Tibial nerve (tissue), 4 donors: ENCODE data around the gene NHLRC2. TPM values are rescaled to one million over a fixed set of nuclear protein-coding genes. Genes with fewer than 3 reads are reported as not detected.

Source experiments
- DNase-seq, 2 donors: peaks; one replicate each; pipeline ENCODE4 v3.0.0-alpha.2; 2019; ENCODE audit warnings: low spot score in 2 of 2
- H3K27ac ChIP-seq, 4 donors: fragments of 200-600 bp; sonication (generic) in 3 of 4; one replicate each; pipeline ENCODE4 v1.5.1; 2017 to 2019; ENCODE audit warnings: mild to moderate bottlenecking in 1 of 4
- H3K27me3 ChIP-seq, 2 donors: fragments of 200-600 bp; sonication (generic) in 1 of 2; one replicate each; pipeline versions ENCODE4 v1.5.1 to v1.6.0; 2017 to 2019
- H3K36me3 ChIP-seq, 3 donors: fragments of 200-600 bp; sonication (generic); one replicate each; pipeline ENCODE4 v1.5.1; 2018 to 2019
- H3K4me1 ChIP-seq, 4 donors: fragments of 200-600 bp; sonication (generic) in 3 of 4; one replicate each; pipeline ENCODE4 v1.5.1; 2017 to 2019
- H3K4me3 ChIP-seq, 4 donors: fragments of 200-600 bp; sonication (generic) in 3 of 4; one replicate each; pipeline ENCODE4 v1.5.1; 2017 to 2019; ENCODE audit warnings: mild to moderate bottlenecking in 1 of 4, moderate library complexity in 1 of 4
- H3K9me3 ChIP-seq, 4 donors: fragments of 200-600 bp; sonication (generic) in 3 of 4; one replicate each; pipeline ENCODE4 v1.5.1; 2017 to 2019
- EP300 ChIP-seq, 2 donors: sonication (generic); formaldehyde crosslinking; IDR thresholded peaks; one replicate each; pipeline ENCODE4 v1.6.1; 2017; ENCODE audit warnings: antibody characterized with exemption in 2 of 2, mild to moderate bottlenecking in 1 of 2
- POLR2A ChIP-seq, 2 donors: fragments of 450-650 bp; IDR thresholded peaks; one replicate each; pipeline ENCODE4 v1.6.1; 2017; ENCODE audit warnings: antibody characterized with exemption in 2 of 2, mild to moderate bottlenecking in 2 of 2, moderate library complexity in 2 of 2
- WGBS, 2 donors: methylation state at CpG; one replicate each; pipeline ENCODE4 v1.1.5; 2018; 5-methylcytosine and 5-hydroxymethylcytosine counted together
- total RNA-seq, 4 donors: library from RNA; depleted of rRNA; stranded (reverse); fragments of >200 nt; gene quantifications; one replicate each; pipeline ENCODE4 v1.1.0, GENCODE V29; 2016
- TF ChIP-seq, protein P1 (sequence below), 5 experiments: fragments of 200-600 bp in 3 of 5; fragments of 450-650 bp in 2 of 5; sonication (generic) in 3 of 5; IDR thresholded peaks; one replicate each; pipeline ENCODE4 v1.5.1; 2016 to 2019; ENCODE audit warnings: antibody characterized with exemption in 5 of 5, mild to moderate bottlenecking in 3 of 5, moderate library complexity in 2 of 5

NHLRC2 gene
- total RNA-seq, 4 donors from 2014 or later, result 42.9 to 100 (median 50.6) TPM

DNA sequence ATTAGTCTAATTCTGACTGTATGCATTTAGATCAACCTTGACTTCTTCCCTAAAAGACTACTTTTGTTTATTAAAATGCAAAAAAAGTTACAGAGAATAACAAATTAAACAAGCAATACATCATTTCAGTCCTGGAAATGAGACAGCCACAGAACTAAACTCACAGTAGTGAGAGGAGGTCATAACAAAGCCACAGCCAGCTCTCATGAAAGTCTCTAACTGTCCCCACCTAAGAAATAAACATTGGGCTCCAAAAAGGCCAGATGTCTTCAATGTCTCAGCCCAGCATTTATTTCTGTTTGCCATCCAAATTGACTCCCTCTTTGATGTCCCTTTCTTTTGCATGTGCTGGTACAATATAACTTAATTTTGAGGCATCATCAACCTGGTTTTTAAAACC is 74.4 kb downstream of the NHLRC2 start:
- Histone ChIP-seq H3K36me3 (no peaks in the 10 kb centered on the region), H3K9me3 (peaks cover 0 to 13% (median 0%) of the 10 kb centered on the region in 4 donors), H3K27ac (no peak overlapping the region), H3K4me3 (no peak overlapping the region), H3K4me1 (peaks cover 0 to 2% (median 0%) of the 10 kb centered on the region in 4 donors), H3K27me3 (no peaks in the 10 kb centered on the region)
- no peak for DNase-seq
- TF ChIP-seq, protein P1, sequence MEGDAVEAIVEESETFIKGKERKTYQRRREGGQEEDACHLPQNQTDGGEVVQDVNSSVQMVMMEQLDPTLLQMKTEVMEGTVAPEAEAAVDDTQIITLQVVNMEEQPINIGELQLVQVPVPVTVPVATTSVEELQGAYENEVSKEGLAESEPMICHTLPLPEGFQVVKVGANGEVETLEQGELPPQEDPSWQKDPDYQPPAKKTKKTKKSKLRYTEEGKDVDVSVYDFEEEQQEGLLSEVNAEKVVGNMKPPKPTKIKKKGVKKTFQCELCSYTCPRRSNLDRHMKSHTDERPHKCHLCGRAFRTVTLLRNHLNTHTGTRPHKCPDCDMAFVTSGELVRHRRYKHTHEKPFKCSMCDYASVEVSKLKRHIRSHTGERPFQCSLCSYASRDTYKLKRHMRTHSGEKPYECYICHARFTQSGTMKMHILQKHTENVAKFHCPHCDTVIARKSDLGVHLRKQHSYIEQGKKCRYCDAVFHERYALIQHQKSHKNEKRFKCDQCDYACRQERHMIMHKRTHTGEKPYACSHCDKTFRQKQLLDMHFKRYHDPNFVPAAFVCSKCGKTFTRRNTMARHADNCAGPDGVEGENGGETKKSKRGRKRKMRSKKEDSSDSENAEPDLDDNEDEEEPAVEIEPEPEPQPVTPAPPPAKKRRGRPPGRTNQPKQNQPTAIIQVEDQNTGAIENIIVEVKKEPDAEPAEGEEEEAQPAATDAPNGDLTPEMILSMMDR (IDR thresholded peaks at IDR 0.05), result no peak
- TF ChIP-seq POLR2A (IDR thresholded peaks at IDR 0.05) (no peak), EP300 (IDR thresholded peaks at IDR 0.05) (no peak)

DNA sequence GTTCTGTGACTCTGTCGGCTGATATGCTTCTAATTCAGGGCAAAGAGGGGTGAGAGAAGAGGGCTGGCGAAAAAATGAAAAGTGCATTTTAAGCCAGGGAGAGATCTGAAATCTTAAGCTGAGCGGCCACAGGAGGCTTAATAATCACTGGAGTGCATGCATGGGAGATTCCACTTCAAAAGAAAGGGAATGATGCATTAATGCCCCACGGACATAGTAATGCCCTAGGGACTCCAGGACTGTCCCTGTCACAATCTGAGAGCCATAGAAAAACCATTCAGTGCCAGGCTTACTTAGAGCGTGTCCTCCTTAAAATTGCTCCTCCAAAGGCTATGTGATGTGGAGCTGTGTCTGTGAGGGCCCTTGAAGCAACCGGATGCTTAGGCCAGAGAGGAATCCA is 75.1 kb downstream of the NHLRC2 start:
- 68 to 74% methylated on average over 6 of the region's 6 CpGs for WGBS, 2 donors
- no peak overlapping the region for H3K27ac ChIP-seq
- peaks cover 0 to 2% (median 0%) of the 10 kb centered on the region in 4 donors for H3K4me1 ChIP-seq
- H3K9me3 ChIP-seq, result peaks cover 0 to 10% (median 0%) of the 10 kb centered on the region in 4 donors
- no peak for DNase-seq
- no peaks in the 10 kb centered on the region for H3K27me3 ChIP-seq
- H3K4me3 ChIP-seq, result no peak overlapping the region
- TF ChIP-seq EP300 (IDR thresholded peaks at IDR 0.05) (no peak), POLR2A (IDR thresholded peaks at IDR 0.05) (no peak)
- TF ChIP-seq, protein P1 (IDR thresholded peaks at IDR 0.05), result no peak
- no peaks in the 10 kb centered on the region for H3K36me3 ChIP-seq

DNA sequence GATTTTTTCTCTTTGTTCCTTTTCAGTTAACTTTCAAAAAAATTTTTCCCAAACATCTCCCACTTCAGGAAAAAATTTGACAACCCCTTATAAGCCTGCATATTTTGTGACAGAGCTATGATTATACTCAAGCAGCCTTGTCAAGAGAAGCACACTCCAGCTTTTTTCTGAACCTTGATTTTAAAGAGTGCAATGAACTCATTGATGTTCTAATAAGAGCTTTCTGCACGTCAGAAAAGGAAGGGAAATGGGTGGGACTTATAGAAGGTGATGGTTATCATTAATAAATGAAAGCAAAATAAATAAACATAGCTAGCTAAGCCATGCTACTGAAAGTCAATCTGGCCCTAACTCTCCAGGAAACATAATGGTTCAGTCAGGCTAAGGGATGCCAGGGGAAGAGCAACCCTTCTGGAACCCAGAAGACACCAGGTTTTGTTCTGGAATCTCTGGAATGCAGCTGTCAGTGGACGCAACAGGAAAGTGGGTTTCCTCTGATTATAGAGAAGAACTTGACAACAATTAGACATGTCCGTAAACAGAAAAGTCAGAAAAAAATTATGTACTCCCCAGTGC is 76.1 kb downstream of the NHLRC2 start:
- no peak overlapping the region for H3K4me3 ChIP-seq
- peaks cover 0 to 2% (median 0%) of the 10 kb centered on the region in 4 donors for H3K4me1 ChIP-seq
- 59 to 62% methylated on average over 3 of the region's 3 CpGs for WGBS, 2 donors
- H3K9me3 ChIP-seq, result no peaks in the 10 kb centered on the region
- DNase-seq, result no peak
- H3K27me3 ChIP-seq, result no peaks in the 10 kb centered on the region
- TF ChIP-seq, protein P1 (IDR thresholded peaks at IDR 0.05), result no peak
- no peak for TF ChIP-seq EP300 (IDR thresholded peaks at IDR 0.05)
- TF ChIP-seq POLR2A (IDR thresholded peaks at IDR 0.05), result no peak
- no peak overlapping the region for H3K27ac ChIP-seq
- no peaks in the 10 kb centered on the region for H3K36me3 ChIP-seq

DNA sequence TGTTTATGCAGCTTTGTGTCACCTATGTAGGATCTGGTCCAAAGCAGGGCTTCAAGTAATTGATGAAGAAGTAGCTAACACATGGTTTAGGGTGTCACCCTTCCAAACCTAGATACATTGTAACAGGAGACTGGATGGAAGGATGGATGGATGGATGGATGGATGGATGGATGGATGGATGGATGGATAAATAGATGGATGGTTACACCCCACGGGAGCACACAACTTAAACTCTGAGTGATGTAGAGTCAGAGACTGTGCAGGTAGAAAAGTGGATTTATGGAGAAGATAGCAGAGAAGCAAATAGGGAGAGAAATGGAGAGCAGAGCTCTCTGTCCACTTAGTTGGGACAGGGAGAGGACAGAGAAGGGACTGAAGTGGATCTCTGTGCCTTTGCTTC is 78.4 kb downstream of the NHLRC2 start:
- Histone ChIP-seq H3K9me3 (no peaks in the 10 kb centered on the region), H3K36me3 (no peaks in the 10 kb centered on the region), H3K27ac (no peak overlapping the region), H3K4me1 (peaks cover 0 to 2% (median 0%) of the 10 kb centered on the region in 4 donors), H3K27me3 (no peaks in the 10 kb centered on the region), H3K4me3 (no peak overlapping the region)
- DNase-seq, result no peak
- no peak for TF ChIP-seq EP300 (IDR thresholded peaks at IDR 0.05)
- TF ChIP-seq POLR2A (IDR thresholded peaks at IDR 0.05), result no peak
- TF ChIP-seq, protein P1 (IDR thresholded peaks at IDR 0.05), result no peak
- WGBS, 2 donors, result 95 to 100% methylated on average over 1 of the region's 1 CpG

DNA sequence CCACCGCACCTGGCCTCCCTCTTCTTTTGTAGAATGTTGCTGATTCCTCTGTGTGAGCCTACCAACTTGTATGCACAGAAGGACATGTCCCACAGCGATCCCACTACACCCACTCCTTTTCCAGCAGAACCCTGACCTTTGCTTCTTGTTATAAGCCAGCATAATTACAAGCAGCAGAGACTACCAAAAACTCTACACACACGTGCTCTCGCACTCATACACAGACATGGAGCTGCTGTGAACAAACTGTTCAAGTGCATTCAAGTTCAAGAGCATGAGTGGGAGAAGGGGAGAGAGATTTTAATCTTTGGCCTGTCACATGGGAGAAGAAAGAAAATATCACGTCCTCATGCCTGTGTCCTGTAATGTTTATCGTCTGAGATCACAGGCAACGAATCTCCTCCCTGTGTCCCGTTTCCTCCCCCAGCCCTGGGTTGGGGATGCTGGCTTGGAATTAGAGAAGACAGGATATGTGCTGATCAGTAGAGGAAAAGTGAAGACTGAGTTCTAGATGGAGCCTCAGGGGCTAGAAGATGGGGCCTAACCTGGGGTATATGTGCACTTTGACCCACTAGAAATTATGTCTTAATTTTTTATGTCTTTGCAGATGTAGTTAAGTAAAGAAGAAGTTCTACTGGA is 79.6 kb downstream of the NHLRC2 start:
- WGBS, 2 donors, result 46 to 47% methylated on average over 8 of the region's 8 CpGs
- Histone ChIP-seq H3K4me1 (peaks cover 0 to 2% (median 0%) of the 10 kb centered on the region in 4 donors), H3K27me3 (no peaks in the 10 kb centered on the region), H3K36me3 (no peaks in the 10 kb centered on the region), H3K4me3 (no peak overlapping the region), H3K27ac (no peak overlapping the region), H3K9me3 (no peaks in the 10 kb centered on the region)
- TF ChIP-seq, protein P1 (IDR thresholded peaks at IDR 0.05), result no peak
- TF ChIP-seq EP300 (IDR thresholded peaks at IDR 0.05) (no peak), POLR2A (IDR thresholded peaks at IDR 0.05) (no peak)
- no peak for DNase-seq
